ENCODE data around the gene AIFM1.
"Not testable (repeated sequence)": the region's sequence is repeated elsewhere in the genome, so short reads cannot be mapped to it uniquely, and the experiment has no call there.

Gene AIFM1

DNA sequence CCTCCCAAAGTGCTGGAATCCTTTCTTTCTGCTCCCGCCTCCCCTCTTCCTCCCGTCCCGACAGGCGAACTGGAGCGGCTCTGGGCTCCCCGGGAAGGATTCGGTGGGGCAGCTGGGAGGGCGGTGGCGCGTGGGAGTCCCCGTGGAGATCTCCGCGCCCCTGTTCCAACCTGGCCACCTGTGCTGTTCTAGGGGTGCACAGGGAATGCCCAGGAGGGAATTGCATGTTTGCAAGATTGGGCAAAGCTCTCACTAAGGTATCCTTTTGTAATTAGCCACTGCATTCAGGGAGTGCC, 44.2 kb downstream of the AIFM1 start:
- TF ChIP-seq CTCF (IDR thresholded peaks at IDR 0.05; ENCODE audit: insufficient read depth, low read depth, low read length, missing control alignments) = no peak
- no peak for DNase-seq (ENCODE audit: low read depth)
- H3K4me3 ChIP-seq (ENCODE audit: low read depth, low read length) = peak overlapping the region; percentile 49; the same call in 1 of the 2 replicates

DNA sequence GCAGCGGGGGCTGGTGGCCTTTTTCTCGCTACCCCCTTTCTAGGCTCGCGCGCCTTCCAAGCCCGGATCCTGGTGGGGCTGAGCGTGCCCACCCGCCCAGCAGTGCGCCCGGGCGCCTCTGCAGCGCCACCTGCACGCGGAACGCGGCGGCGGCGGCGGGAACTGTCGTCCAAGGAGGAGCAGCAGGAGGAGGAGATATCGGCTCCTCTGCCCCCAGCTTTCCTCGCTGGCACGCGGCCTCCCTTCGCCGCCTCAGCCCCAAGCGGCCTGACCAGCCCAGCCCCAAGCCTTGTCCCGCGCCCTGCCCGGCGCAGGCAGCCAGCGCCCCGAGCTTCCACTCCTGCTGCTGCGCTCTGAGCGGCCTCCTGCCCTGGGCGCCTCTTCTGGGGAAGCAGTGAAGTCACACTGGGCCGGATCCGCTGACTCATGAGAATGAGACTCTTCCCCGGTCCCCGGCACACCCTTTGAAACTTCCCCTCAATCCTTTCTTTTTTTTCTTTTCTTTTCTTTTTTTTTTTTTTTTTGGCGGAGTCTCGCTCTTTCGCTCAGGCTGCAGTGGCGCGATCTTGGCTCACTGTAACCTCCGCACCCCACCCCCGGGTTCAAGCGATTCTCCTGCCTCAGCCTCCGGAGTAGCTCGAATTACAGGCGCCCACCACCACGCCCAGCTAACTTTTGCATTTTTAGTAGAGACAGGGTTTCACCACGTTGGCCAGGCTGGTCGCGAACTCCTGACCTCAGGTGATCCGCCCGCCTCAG, 44.7 kb downstream of the AIFM1 start:
- H3K4me3 ChIP-seq (ENCODE audit: low read depth, low read length) = peak overlapping the region; percentile 49

GRCh38 chrX:130120321-130120731, 45.3 kb downstream of the AIFM1 start:
- DNase-seq (ENCODE audit: low read depth) = peak; percentile 47
- peak overlapping the region; percentile 49 for H3K4me3 ChIP-seq (ENCODE audit: low read depth, low read length)
- no peak for TF ChIP-seq CTCF (IDR thresholded peaks at IDR 0.05; ENCODE audit: insufficient read depth, low read depth, low read length, missing control alignments)

More for the DNA sequence above, 44.7 kb downstream of the AIFM1 start:
- TF ChIP-seq CTCF (IDR thresholded peaks at IDR 0.05; ENCODE audit: insufficient read depth, low read depth, low read length, missing control alignments) = peak; percentile 59
- DNase-seq (ENCODE audit: low read depth) = peak; percentile 67

DNA sequence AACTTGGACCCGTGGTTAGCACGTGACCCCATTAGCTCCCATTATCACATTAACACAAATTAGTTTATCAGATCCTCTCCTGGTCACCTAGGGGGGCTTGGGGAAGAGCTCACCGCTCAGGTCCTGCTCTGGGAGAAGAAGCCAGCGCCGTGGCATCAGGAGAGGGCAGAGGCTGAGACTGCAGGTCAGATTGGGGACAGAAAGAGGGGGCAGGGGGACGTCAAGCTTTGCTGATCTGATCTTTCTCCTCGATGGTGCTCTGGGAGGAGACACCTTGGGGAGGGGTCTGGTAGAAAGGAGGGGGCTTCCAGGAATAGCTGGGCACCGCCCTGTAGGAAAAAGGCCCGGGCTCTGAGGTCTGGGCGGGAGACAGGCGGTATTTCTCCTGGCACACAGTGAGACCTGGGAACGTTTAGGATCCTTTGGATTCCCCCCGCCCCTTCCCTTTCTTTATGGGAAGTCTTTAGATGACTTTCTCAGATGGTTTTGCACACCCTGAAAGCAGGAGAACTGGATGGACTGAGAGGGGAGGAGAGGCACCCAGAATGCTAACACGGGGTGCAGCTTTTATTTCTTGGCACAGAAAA, 46.2 kb downstream of the AIFM1 start:
- no peak for DNase-seq (ENCODE audit: low read depth)
- no peak for TF ChIP-seq CTCF (IDR thresholded peaks at IDR 0.05; ENCODE audit: insufficient read depth, low read depth, low read length, missing control alignments)
- no peak overlapping the region for H3K4me3 ChIP-seq (ENCODE audit: low read depth, low read length)

DNA sequence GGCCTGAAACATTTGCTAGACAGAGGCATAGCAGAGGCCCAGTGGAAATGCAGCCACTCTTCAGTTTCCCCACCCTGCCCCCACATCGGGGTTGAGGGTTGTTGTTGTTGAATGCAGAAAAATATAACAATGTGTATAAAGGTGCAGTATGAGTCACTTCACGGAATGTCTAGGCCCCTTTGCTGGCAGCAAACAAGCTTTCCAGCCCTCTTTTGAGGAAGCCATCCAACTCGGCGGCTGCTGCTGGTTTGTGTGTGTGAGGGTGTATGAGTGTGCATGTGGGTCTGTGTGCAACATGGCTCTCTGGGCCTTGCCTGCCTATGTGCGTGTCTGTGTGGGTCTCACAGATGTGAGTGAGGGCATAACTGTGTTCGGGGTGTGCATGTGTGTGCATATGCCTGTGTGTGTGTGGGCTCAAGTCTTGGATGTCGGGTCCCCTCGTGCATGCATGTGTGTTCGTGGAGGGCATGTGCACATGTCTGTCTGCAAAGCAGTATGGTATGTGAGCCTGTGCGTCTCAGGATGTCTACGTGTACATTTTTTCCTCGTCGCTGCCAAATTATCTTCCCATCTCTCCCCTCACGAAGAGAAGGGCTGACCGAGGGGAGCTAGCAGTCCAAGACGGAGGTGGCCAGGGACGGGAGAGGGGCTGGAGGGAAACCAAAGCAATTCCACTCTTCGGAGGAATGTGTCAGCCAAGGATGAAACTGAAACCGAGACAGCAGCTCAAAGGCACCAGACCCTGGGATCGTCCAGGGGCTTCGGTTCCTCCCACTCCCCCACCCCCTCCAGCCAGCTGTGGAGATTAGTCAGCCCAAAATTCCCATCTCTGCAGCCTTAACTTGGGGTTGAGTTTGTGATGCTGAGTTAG, 47.0 kb downstream of the AIFM1 start:
- no peak overlapping the region for H3K4me3 ChIP-seq (ENCODE audit: low read depth, low read length)
- DNase-seq (ENCODE audit: low read depth) = peak; percentile 43
- TF ChIP-seq CTCF (IDR thresholded peaks at IDR 0.05; ENCODE audit: insufficient read depth, low read depth, low read length, missing control alignments) = no peak

DNA sequence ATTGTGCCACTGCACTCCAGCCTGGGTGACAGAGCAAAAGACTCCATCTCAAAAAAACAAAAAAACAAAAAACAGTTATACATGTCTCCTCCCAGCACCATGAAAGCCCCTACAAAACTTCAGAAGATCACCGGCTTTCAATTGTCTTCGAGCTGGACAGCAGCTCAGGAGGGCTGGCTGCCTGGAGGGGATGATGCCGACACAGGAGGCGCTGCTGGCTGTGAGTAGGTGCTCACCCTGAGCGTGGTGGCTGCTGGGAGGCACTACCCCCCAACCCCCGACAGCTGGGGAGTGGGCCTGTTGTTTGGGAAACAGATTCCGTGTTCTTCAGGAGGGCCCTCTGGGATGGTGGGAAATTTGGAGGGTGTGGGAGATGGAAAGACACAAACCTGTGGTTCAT, 48.5 kb downstream of the AIFM1 start:
- TF ChIP-seq CTCF (IDR thresholded peaks at IDR 0.05; ENCODE audit: insufficient read depth, low read depth, low read length, missing control alignments) = no peak
- no peak for DNase-seq (ENCODE audit: low read depth)
- no peak overlapping the region for H3K4me3 ChIP-seq (ENCODE audit: low read depth, low read length)

DNA sequence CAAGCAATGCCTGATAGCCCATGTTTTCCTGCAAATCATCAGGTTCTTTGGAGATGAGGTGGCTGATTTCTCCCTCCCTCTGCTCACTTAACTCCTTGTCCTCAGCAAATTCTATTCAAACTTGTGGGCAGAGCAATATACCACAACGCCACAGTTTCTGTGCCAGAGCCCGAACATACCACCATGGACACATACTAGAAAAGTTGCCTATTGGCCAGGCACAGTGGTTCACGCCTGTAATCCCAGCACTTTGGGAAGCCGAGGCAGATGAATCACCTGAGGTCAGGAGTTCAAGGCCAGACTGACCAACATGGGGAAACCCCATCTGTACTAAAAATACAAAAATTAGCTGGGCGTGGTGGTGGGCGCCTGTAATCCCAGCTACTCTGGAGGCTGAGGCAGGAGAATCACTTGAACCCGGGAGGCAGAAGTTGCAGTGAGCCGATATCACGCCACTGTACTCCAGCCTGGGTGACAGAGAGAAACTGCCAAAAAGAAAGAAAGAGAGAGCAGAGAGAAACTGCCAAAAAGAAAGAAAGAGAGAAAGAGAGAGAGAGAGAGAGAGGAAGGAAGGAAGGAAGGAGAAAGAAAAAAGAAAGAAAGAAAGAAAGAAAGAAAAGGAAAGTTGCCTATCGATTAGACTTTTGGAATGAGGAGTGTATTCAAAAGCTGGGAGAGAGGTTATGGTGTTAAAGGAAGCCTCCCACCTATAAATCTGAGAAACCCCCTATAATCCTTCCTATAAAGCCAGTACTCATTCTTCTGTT, 50.3 kb downstream of the AIFM1 start:
- not testable (repeated sequence) for H3K4me3 ChIP-seq (ENCODE audit: low read depth, low read length); DNase-seq (ENCODE audit: low read depth)
